G401.6 (cell line): ENCODE measurements around the gene RINT1.
"Not testable (repeated sequence)": the region's sequence is repeated elsewhere in the genome, so short reads cannot be mapped to it uniquely, and the experiment has no call there.

Experiments
- FAIRE-seq: peaks from 2 replicates; lab custom pipeline; 2012; peaks lifted over from hg19 to GRCh38; lab: Jason Lieb, UNC

Gene RINT1

GRCh38 chr7:105531792-105532671 is at the start of gene RINT1:
Gene RINT1, plus strand, starts transcription at chr7:105532201. Its CDS starts 115 bp downstream, at chr7:105532316.
- FAIRE-seq, result peak; percentile 94

GRCh38 chr7:105487579-105488571 is 44.1 kb upstream of the RINT1 start:
- no peak for FAIRE-seq

- FAIRE-seq, result no peak
These were observed 42.6 kb upstream of the RINT1 start for GRCh38 chr7:105489409-105489808.

- FAIRE-seq, result no peak
These were observed 38.6 kb upstream of the RINT1 start for GRCh38 chr7:105493196-105493922.

- no peak for FAIRE-seq
These were observed 38.1 kb upstream of the RINT1 start for GRCh38 chr7:105493923-105494315.

- no peak for FAIRE-seq
These were observed 35.5 kb upstream of the RINT1 start for GRCh38 chr7:105496521-105496920.

- no peak for FAIRE-seq
These were observed 35.0 kb upstream of the RINT1 start for GRCh38 chr7:105497016-105497415.

GRCh38 chr7:105502173-105502572 is 29.8 kb upstream of the RINT1 start:
- no peak for FAIRE-seq

- FAIRE-seq, result no peak
These were observed 19.6 kb upstream of the RINT1 start for GRCh38 chr7:105512415-105512814.

- no peak for FAIRE-seq
These were observed 19.0 kb upstream of the RINT1 start for GRCh38 chr7:105512926-105513526.

GRCh38 chr7:105515610-105516009 is 16.4 kb upstream of the RINT1 start:
- not testable (repeated sequence) for FAIRE-seq

- FAIRE-seq, result no peak
These were observed 12.6 kb upstream of the RINT1 start for GRCh38 chr7:105519353-105519752.

GRCh38 chr7:105520620-105521019 is 11.4 kb upstream of the RINT1 start:
- not testable (repeated sequence) for FAIRE-seq

- FAIRE-seq, result no peak
These were observed 10.8 kb upstream of the RINT1 start for GRCh38 chr7:105521027-105521716.

GRCh38 chr7:105521717-105522463 is 10.1 kb upstream of the RINT1 start, which contains the start of gene PUS7:
Gene PUS7, minus strand, starts transcription at chr7:105522271. Its CDS starts 13,759 bp downstream, at chr7:105508512.
- FAIRE-seq, result no peak

GRCh38 chr7:105524423-105524822 is 7.6 kb upstream of the RINT1 start:
- FAIRE-seq, result not testable (repeated sequence)

GRCh38 chr7:105524840-105525239 is 7.2 kb upstream of the RINT1 start:
- FAIRE-seq, result no peak

GRCh38 chr7:105527737-105528136 is 4.3 kb upstream of the RINT1 start:
- not testable (repeated sequence) for FAIRE-seq

GRCh38 chr7:105530126-105530525 is 1.9 kb upstream of the RINT1 start:
- no peak for FAIRE-seq

GRCh38 chr7:105530546-105530945 is 1.5 kb upstream of the RINT1 start:
- FAIRE-seq, result no peak
